HTR-8/SVneo (cell line): ENCODE results near the gene FREM3.
A peak's percentile ranks its signal among the peaks of the same experiment; 100 is the strongest.
"Not testable (repeated sequence)": the region's sequence is repeated elsewhere in the genome, so short reads cannot be mapped to it uniquely, and the experiment has no call there.

ENCODE experiments used
- DNase-seq: peaks from one replicate; pipeline ENCODE4 v3.0.0; 2011; ENCODE audit warnings: low spot score, mixed read lengths; ENCODE audit not compliant: insufficient read length
- FAIRE-seq: peaks from 2 replicates; lab custom pipeline; 2011; peaks lifted over from hg19 to GRCh38; lab: Jason Lieb, UNC

The FREM3 gene

GRCh38 chr4:143673629-143674028, 26.8 kb downstream of the FREM3 start:
- FAIRE-seq, DNase-seq: not testable (repeated sequence)

- DNase-seq: no peak
- no peak for FAIRE-seq
Observed at GRCh38 chr4:143668930-143669552, 31.4 kb downstream of the FREM3 start.

DNA sequence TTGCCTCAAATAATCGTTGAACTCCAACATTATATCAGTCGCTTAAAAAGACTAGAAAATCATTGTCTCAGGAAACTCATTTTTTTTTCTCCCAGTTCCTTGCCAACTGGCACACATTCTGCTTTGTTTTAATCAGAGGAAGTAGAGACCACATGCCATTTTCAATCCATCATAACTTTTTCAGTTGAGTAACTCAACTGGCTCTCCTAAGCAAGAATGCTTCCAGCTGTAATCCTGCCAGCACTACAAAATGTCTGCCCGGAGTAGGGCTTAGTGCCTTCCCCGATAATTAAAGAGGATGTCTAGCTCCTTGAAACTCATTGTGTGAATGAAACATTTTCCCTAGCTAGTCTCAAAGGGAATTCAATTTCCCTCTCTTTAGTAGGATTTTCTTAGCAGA, 33.0 kb downstream of the FREM3 start:
- FAIRE-seq: no peak
- no peak for DNase-seq

DNA sequence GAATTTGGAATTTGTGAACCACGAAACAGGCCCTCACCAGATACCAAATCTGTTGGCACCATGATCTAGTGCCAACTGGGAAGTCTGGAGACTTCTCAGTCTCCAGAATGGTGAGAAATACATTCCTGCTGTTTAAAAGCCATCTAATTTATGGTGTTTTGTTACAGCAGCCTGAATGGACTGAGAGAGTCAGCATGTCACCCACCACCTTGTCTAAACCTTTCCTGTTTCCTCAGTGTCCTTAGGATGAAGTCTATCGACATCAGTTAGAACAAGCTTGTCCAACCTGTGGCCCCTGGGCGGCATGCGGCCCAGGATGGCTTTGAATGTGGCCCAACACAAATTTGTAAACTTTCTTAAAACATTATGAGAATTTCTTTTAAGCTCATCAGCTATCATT, 42.1 kb downstream of the FREM3 start:
- FAIRE-seq (no peak), DNase-seq (no peak)

DNA sequence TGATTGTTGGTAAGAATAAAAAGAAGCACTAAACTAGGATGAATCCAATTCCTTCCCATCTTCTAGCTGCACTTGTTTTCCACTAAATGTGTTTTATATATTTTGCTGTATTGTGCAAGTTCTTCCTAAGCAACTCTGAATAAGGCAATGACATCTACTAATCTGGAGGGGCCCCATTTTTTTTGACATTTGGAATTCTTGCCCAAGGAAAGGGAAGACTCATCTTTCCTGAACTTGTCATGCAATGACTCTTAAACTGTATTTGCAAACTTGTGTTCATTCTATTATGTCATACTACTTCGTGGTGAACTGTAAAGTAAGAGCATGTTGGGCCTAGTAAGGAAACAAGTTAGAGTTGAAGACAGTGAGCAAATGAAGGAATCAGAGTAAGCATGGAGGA, 45.9 kb downstream of the FREM3 start:
- FAIRE-seq (no peak), DNase-seq (no peak)

- no peak for FAIRE-seq
- DNase-seq: no peak
Observed at GRCh38 chr4:143653031-143653430, 47.4 kb downstream of the FREM3 start.

DNA sequence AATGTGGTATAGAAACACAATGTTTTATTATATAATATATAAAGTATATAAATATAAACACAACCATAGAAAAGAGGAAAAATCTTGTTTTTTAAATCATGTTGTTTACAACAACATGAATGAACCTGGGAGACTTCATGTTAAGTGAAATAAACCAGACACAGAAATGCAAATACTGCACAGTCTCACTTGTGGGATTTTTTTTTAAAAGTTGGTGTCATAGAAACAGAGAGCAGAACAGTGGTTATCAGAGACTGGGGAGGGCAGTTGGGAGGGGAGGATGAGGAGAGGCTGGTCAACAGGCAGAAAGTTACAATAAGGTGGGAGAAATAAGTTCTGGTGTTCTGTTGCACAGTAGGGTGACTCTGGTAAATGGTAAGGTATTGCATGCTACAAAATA, 57.1 kb downstream of the FREM3 start:
- DNase-seq (no peak), FAIRE-seq (no peak)

GRCh38 chr4:143642611-143643010, 57.9 kb downstream of the FREM3 start:
- DNase-seq: no peak
- no peak for FAIRE-seq

GRCh38 chr4:143641361-143641760, 59.1 kb downstream of the FREM3 start:
- no peak for FAIRE-seq
- DNase-seq: no peak

- DNase-seq: no peak
- FAIRE-seq: no peak
Observed at GRCh38 chr4:143634763-143635162, 65.7 kb downstream of the FREM3 start.

DNA sequence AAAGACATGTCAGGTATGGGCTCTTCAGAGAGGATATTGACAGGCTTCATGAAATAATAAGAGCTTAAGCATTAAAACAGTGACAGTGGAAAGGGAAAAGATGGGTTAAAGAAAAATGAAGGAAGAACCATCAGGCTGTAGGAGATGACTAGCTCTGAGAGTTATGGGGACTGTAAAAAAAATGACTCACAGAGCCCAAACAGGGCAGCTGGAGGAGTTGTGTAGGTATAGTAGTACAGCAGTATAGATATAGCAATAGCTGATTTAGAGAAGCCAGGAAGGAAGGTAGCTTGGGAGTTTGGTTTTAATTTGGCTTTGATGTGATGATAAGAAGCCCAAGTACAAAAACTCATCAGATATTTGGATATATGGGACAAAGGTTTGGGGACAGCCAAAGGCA, 66.6 kb downstream of the FREM3 start:
- FAIRE-seq: no peak
- DNase-seq: no peak

- DNase-seq (no peak), FAIRE-seq (no peak)
Observed at GRCh38 chr4:143626134-143626911, 74.2 kb downstream of the FREM3 start.

DNA sequence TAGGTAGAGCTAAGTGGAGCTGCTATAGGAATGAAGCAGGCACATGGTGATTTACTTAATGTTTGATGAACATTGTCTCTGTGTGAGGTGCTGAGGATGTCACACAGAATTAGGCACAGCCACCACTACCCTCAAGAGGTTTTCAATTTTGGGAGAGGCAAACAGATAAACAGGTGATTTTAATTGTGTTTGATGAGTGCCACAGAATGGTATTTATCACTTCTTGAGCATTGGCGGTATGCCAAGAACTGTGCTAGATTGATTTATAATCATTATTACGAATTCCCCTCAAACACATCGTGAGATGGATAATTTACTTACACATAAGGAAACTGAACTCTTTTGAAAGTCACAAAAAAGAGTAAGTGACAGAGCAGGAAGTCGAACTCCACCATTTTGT, 74.8 kb downstream of the FREM3 start:
- no peak for FAIRE-seq
- DNase-seq: no peak

DNA sequence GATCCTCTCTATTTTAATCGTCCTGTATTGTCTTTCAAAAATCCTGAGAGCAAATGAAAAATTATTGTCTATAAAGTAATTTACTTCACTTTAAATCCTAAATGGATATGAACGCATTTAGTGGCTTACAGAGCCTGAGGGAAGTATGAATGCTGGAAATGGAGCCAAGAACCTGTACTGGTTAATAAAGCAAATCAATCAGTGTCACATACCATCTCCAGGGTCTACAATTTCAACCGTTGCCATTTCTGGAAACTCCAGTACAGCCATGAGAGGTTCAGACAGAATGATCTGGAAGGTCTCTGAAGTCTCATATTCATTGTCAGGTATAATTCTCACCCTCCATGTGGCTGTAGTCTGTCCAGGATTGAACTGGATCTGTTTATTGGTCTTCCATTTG, 76.6 kb downstream of the FREM3 start:
- FAIRE-seq: no peak
- DNase-seq: no peak

DNA sequence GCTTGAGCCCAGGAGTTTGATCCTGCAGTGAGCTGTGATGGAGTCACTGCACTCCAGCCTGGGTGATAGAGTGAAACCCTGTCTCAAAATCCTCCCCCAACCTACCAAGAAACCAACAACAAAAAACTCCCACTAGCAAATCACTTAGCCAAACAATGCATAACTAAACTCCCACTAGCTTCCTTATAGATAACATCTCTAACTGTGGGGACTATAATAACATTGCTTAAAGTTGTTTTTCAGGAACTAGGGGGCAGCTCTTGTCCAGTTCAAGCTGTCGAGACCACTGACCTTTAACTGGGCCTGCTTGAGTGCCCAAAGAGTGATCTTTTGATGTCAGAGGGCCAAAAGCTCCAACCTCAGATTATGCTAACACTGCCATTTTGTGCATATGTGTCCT, 81.7 kb downstream of the FREM3 start:
- no peak for FAIRE-seq
- DNase-seq: no peak

DNA sequence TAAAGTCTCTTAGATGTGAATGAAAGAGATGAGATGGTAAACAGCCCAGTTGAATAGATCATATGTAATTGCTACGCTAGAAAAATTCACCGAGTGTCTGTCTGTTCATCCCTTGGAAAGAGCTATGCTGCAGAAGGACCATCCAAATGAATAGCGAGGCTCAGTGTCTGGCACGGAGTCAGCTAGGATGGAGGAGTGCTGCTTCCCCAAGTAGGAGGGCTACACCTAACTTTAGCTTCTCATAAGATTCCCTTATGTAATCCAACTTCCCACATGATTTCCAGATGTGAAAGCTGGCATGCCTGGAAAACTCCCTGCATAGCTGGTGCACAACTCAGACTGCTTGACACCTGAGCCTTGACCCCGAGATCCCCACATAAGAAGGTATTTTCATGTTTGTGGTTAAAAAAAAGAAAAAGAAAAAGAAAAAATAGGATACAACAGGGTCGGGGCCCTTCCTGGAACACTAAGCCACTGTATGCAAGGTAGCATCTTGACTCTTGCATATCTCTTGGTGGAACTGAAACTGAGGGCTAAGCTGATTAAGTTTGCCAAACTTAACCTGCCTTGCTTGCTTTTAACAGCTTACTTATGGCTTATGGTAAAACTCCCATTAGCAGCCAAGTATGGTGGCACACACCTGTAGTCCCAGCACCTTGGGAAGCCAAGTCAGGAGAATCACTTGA, 82.3 kb downstream of the FREM3 start:
- FAIRE-seq (no peak), DNase-seq (no peak)

DNA sequence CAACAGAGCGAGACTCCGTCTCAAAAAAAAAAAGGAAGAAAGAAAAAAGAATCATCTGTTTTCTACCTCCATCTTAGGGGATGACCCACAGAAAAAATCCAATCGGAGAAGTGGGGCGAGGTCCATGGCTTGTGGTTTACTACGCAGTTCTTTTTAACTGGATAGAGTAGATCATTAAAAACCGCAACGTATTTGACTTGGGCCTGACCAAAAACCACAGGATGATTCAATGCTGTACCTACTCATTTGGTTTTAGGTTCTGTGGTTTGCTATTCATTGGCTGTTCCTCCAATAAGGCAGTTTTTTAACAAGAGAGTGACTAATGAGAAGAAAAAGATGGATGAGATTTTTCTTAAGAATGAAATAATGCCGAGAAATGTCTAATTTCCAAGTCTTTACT, 83.7 kb downstream of the FREM3 start:
- no peak for FAIRE-seq
- peak; percentile 2 for DNase-seq

- FAIRE-seq (no peak), DNase-seq (no peak)
Observed at GRCh38 chr4:143609492-143609891, 91.0 kb downstream of the FREM3 start.

DNA sequence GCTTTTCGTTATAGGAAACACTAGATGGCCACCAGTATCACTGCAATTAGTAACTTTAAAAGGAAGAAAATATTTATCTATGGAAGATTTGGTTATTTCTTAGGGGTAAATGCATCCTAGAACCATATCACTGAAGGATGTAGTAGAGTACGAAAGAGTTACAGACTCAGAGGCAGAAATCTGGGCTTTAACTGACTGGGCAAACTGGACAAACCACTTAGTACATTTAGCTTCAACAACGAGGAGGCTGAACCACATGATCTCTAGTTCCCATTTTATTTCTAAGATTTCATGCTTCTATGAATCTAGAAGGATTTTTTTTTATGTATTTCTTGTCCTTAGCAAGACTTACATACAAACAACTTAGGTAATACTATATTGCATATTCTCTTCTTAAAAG, 94.0 kb downstream of the FREM3 start:
- DNase-seq (no peak), FAIRE-seq (no peak)

DNA sequence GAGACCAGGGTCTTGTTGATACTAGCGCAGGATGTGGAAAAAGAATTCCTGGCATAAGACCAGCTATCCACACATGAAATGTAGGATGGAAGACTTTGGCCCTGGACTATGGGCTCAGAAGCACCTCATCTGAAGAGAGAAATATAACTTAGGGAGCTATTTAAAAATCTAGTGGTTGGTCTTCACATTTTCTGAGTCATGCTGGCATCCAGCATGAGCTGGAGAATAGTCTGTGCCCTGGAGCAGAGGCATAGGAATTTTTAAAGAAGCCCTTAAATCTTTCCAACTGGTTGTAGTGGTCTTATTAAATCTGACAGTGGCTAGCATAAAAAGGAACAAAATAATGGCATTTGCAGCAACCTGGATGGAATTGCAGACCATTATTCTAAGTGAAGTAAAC, 100.6 kb downstream of the FREM3 start:
- FAIRE-seq: no peak
- no peak for DNase-seq

GRCh38 chr4:143598816-143599215, 101.7 kb downstream of the FREM3 start:
- DNase-seq (no peak), FAIRE-seq (no peak)
